GM12878 (cell line): Measurements from ENCODE around the gene LMX1A. TPM values are rescaled to one million over a fixed set of nuclear protein-coding genes. Genes with fewer than 3 reads are reported as not detected.

Experiments
- ATAC-seq: fragments of 200-7000 bp; cut with Tn5 transposase; 3 replicates; pipeline ENCODE4 v1.9.1; 2020; ENCODE audit warnings: mild to moderate bottlenecking, moderate library complexity
- BruUV-seq: library from RNA; stranded (reverse); fragments of 400-500 nt; replicated peaks from 2 replicates; lab custom pipeline; 2021; lab: Mats Ljungman, UMichigan
- CTCF ChIA-PET: fragments of 300-600 bp; sonication (Branson Sonifier 250); formaldehyde crosslinking; extraction: SDS; loops from one replicate; lab custom pipeline; 2021; ENCODE audit warnings: inconsistent platforms; lab: Yijun Ruan, JAX
- POLR2A ChIA-PET: fragments of 350-600 bp; formaldehyde crosslinking; extraction: SDS; loops from one replicate; lab custom pipeline; 2021; ENCODE audit warnings: inconsistent platforms; lab: Charles Lee
- RAD21 ChIA-PET: fragments of 300-600 bp; sonication (Branson Sonifier 250); formaldehyde crosslinking; loops from one replicate; lab custom pipeline; 2023; ENCODE audit warnings: antibody characterized with exemption; ENCODE audit not compliant: unreplicated experiment; lab: Charles Lee
- SMC1A ChIA-PET: fragments of 300-600 bp; sonication (Branson Sonifier 250); formaldehyde crosslinking; loops from one replicate; lab custom pipeline; 2023; ENCODE audit not compliant: unreplicated experiment, uncharacterized antibody; lab: Charles Lee
- DNase-seq: peaks from one replicate; pipeline ENCODE4 v3.0.0-alpha.2; 2011; ENCODE audit warnings: low read depth, low spot score
- FAIRE-seq: peaks from 3 replicates; lab custom pipeline; 2011; peaks lifted over from hg19 to GRCh38; lab: Jason Lieb, UNC
- H2AFZ ChIP-seq: 2 replicates; pipeline ENCODE4 v1.6.0; 2011; ENCODE audit warnings: low read depth, low read length, control low read depth; ENCODE audit not compliant: control insufficient read depth
- H3K27ac ChIP-seq: 2 replicates; pipeline ENCODE4 v1.5.1; 2011; ENCODE audit warnings: control low read depth; ENCODE audit not compliant: control insufficient read depth, insufficient read depth
- H3K27me3 ChIP-seq, 2 experiments: replicated peaks in 1 of 2; 2 replicates each; pipeline versions ENCODE4 v1.6.0 to v1.6.1; 2011; ENCODE audit warnings: low read length in 1 of 2; ENCODE audit not compliant: control insufficient read depth in 2 of 2, insufficient read depth in 2 of 2
- H3K36me3 ChIP-seq, 2 experiments: 2 replicates each; pipeline ENCODE4 v1.5.1; 2011; ENCODE audit warnings: low read length in 1 of 2; ENCODE audit not compliant: control insufficient read depth in 2 of 2, insufficient read depth in 2 of 2
- H3K4me1 ChIP-seq: 2 replicates; pipeline ENCODE4 v1.6.1; 2011; ENCODE audit warnings: mild to moderate bottlenecking, low read length, moderate library complexity, mixed read lengths; ENCODE audit not compliant: control insufficient read depth, insufficient read depth
- H3K4me2 ChIP-seq: 2 replicates; pipeline ENCODE4 v1.6.0; 2011; ENCODE audit warnings: control low read depth; ENCODE audit not compliant: control insufficient read depth, insufficient read depth
- H3K4me3 ChIP-seq: fragments of 200-600 bp; sonication (generic); 2 replicates; pipeline ENCODE4 v1.5.1; 2016
- H3K79me2 ChIP-seq: 2 replicates; pipeline ENCODE4 v1.6.0; 2011; ENCODE audit warnings: low read length; ENCODE audit not compliant: control insufficient read depth, insufficient read depth
- H3K9ac ChIP-seq: 2 replicates; pipeline ENCODE4 v1.8.0; 2011; ENCODE audit warnings: low read length, control low read depth, mixed read lengths; ENCODE audit not compliant: control insufficient read depth, insufficient read depth
- H3K9me3 ChIP-seq: replicated peaks from 3 replicates; pipeline ENCODE4 v1.5.1; 2011; ENCODE audit warnings: mild to moderate bottlenecking, low read length; ENCODE audit not compliant: control insufficient read depth, insufficient read depth
- H4K20me1 ChIP-seq: 2 replicates; pipeline ENCODE4 v1.6.0; 2011; ENCODE audit not compliant: control insufficient read depth, insufficient read depth
- DPF2 ChIP-seq: fragments of 450-650 bp; IDR thresholded peaks from 2 replicates; pipeline ENCODE4 v1.6.1; 2017; ENCODE audit warnings: mild to moderate bottlenecking
- EED ChIP-seq: sonication (generic); IDR thresholded peaks from 2 replicates; pipeline ENCODE4 v1.6.1; 2016; ENCODE audit warnings: antibody characterized with exemption, low read depth
- JUNB ChIP-seq: IDR thresholded peaks from 2 replicates; pipeline ENCODE4 v1.6.1; 2016; ENCODE audit warnings: antibody characterized with exemption, mild to moderate bottlenecking
- NBN ChIP-seq: fragments of 450-650 bp; IDR thresholded peaks from 2 replicates; pipeline ENCODE4 v1.6.1; 2016
- POLR2A ChIP-seq: IDR thresholded peaks from 2 replicates; pipeline ENCODE4 v1.6.1; 2011; ENCODE audit warnings: low read depth, mild to moderate bottlenecking, low read length
- RBBP5 ChIP-seq: fragments of 200-600 bp; sonication (generic); conservative IDR thresholded peaks from 2 replicates; pipeline ENCODE4 v1.6.1; 2016
- RUNX3 ChIP-seq: IDR thresholded peaks from 2 replicates; pipeline ENCODE4 v1.6.1; 2012; ENCODE audit warnings: low read length, inconsistent platforms
- SUPT20H ChIP-seq: IDR thresholded peaks from 2 replicates; pipeline ENCODE4 v1.6.1; 2011; ENCODE audit warnings: low read depth, mild to moderate bottlenecking, low read length, moderate library complexity, borderline replicate concordance; ENCODE audit not compliant: control insufficient read depth
- WGBS: methylation state at CpG from one replicate; pipeline ENCODE4 v1.1.6; 2016; ENCODE audit warnings: low lambda C conversion rate; ENCODE audit not compliant: insufficient replicate concordance, insufficient coverage; ENCODE audit errors: missing lambda C conversion rate; 5-methylcytosine and 5-hydroxymethylcytosine counted together
- in situ Hi-C: fragments of 300-500 bp; cut with MboI; formaldehyde crosslinking; loops from 9 replicates; pipeline ENCODE4 v1.14.3; 2018; ENCODE audit warnings: mixed read lengths
- intact Hi-C: fragments of 100-400 bp; cut with micrococcal nuclease; formaldehyde crosslinking; loops from one replicate; pipeline ENCODE4 v1.14.2; 2022; ENCODE audit not compliant: unreplicated experiment
- polyA plus RNA-seq, 11 experiments: library from polyadenylated mRNA; depleted of rRNA in 4 of 11; unstranded in 6 of 11; stranded (reverse) in 5 of 11; fragments of >200 nt; fragmentation: Nextera tagmentation in 4 of 11; fragmentation: Illumina TruSeq in 1 of 11; extraction: Ambion mirVana in 4 of 11; extraction: Trizol in 1 of 11; gene quantifications; 1 replicate in 1 of 11; 2 replicates in 10 of 11; pipeline versions ENCODE4 v1.2.1 to v1.2.3, GENCODE V29; 2011 to 2016; ENCODE audit warnings: inconsistent platforms in 2 of 11, missing spikeins in 2 of 11, low read depth in 1 of 11
- total RNA-seq, 4 experiments: library from RNA; depleted of rRNA in 3 of 4; stranded (reverse); fragments of >200 nt in 3 of 4; fragmentation: Illumina TruSeq in 1 of 4; extraction: Trizol in 1 of 4; gene quantifications; 2 replicates each; pipeline versions ENCODE4 v1.2.1 to v1.2.3, GENCODE V29; 2013 to 2021
- TF ChIP-seq, protein P1 (sequence below): IDR thresholded peaks from 2 replicates; pipeline ENCODE4 v1.6.1; 2011; ENCODE audit warnings: low read depth, low read length, improper control_type of control experiment, borderline replicate concordance
- TF ChIP-seq, protein P2 (sequence below): fragments of 450-650 bp; IDR thresholded peaks from 2 replicates; pipeline ENCODE4 v1.6.1; 2016; ENCODE audit warnings: mild to moderate bottlenecking
- TF ChIP-seq, protein P3 (sequence below): fragments of 450-650 bp; IDR thresholded peaks from 2 replicates; pipeline ENCODE4 v1.6.1; 2014; ENCODE audit warnings: mild to moderate bottlenecking
- TF ChIP-seq, protein P4 (sequence below): IDR thresholded peaks from 2 replicates; pipeline ENCODE4 v1.6.1; 2011; ENCODE audit warnings: mild to moderate bottlenecking, low read depth, low read length, moderate library complexity; ENCODE audit not compliant: insufficient replicate concordance

The LMX1A gene
- total and polyA plus RNA-seq, 10 of the 15 experiments (the other 5 are each of a cell fraction or from before 2014, with no cell fraction given) = not detected

DNA sequence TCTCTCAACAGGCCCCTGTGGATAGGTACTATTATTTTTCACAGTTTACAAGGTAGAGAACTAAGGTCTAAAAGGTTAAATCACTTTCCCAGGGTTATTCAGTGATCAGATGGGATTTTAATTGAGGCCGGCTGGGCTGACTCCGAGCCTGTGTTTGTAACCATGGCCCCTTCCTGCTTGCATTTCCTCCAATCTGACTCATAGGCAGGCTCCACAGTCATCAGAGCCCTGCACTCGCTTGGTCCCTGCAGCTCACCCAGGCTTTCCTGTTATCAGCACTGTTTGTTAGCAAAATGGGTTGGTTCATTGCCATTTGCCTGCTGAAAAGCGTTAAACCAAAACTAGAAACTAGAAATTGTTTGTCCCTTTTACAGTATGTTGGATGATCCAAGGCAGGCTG is 41.4 kb upstream of the LMX1A start:
- ChIA-PET CTCF (interaction anchor here (7.0 kb wide), 1 partner anchor 199 kb away, joined by 176 read pairs; no protein-coding TSS in a partner anchor), RAD21 (no interaction called here), POLR2A (no interaction called here), SMC1A (no interaction called here)
- no peak overlapping the region for H2AFZ ChIP-seq
- TF ChIP-seq, protein P1, sequence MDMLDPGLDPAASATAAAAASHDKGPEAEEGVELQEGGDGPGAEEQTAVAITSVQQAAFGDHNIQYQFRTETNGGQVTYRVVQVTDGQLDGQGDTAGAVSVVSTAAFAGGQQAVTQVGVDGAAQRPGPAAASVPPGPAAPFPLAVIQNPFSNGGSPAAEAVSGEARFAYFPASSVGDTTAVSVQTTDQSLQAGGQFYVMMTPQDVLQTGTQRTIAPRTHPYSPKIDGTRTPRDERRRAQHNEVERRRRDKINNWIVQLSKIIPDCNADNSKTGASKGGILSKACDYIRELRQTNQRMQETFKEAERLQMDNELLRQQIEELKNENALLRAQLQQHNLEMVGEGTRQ = no peak
- no peak for TF ChIP-seq JUNB
- no peak overlapping the region for H3K27ac ChIP-seq
- H4K20me1 ChIP-seq = no peaks in the 10 kb centered on the region
- FAIRE-seq = no peak
- no peak overlapping the region for H3K9ac ChIP-seq
- intact Hi-C loops = loop anchor here (10.0 kb wide), 3 partner anchors 257 to 427 kb away; partner anchors contain the start of gene UCK2
- no peak overlapping the region for H3K4me3 ChIP-seq
- peaks cover 9% of the 10 kb centered on the region; the same call in 1 of the 2 replicates for H3K4me1 ChIP-seq
- in situ Hi-C loops = no loop called here
- no peak for DNase-seq
- H3K79me2 ChIP-seq = no peaks in the 10 kb centered on the region
- WGBS = 3% methylated on average over 4 of the region's 4 CpGs
- BruUV-seq = no TSS peak
- no peak overlapping the region for H3K4me2 ChIP-seq
- no peaks in the 10 kb centered on the region for H3K36me3 ChIP-seq
- H3K9me3 ChIP-seq = no peaks in the 10 kb centered on the region
- peaks cover 0 to under 1% of the 10 kb centered on the region in 2 experiments; a peak in 3 of 4 replicates for H3K27me3 ChIP-seq
- no peak for ATAC-seq

DNA sequence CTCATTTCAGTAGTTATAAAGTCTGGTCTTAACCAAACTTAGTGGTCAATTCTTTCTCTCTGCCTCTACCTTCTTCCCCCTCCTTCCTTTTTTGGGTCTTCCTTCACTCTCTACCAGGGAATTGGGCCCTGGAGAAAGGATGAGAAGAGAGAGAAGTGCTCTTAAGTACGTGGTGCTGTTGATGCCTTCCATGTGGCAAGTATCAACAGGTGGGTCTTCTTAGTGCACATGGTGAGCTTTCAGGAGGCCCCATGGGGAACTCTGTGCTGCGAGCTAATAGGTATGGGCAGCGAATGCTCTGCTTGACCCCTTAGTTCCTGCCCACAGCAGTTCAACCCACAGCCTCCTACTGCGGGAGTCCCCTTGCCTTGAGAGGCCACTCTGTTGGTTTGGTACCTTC is 39.4 kb upstream of the LMX1A start:
- Histone ChIP-seq H3K9me3 (no peaks in the 10 kb centered on the region), H3K4me2 (no peak overlapping the region), H4K20me1 (no peaks in the 10 kb centered on the region), H3K4me1 (peaks cover 9% of the 10 kb centered on the region; the same call in 1 of the 2 replicates), H3K27me3 (no peaks in the 10 kb centered on the region; a peak in 2 of 4 replicates), H2AFZ (no peak overlapping the region), H3K9ac (no peak overlapping the region), H3K36me3 (no peaks in the 10 kb centered on the region), H3K4me3 (no peak overlapping the region), H3K79me2 (no peaks in the 10 kb centered on the region), H3K27ac (no peak overlapping the region)
- ChIA-PET CTCF (interaction anchor here (0.8 to 7.0 kb wide), 5 partner anchors 26 to 201 kb away, joined by 3 to 176 read pairs (median 7); no protein-coding TSS in a partner anchor), SMC1A (interaction anchor here (1.1 to 5.6 kb wide), 3 partner anchors 10 to 200 kb away, joined by 3 to 109 read pairs (median 4); no protein-coding TSS in a partner anchor), RAD21 (interaction anchor here (0.6 to 2.0 kb wide), 2 partner anchors 198 to 455 kb away, joined by 4 to 10 read pairs; no protein-coding TSS in a partner anchor), POLR2A (no interaction called here)
- no TSS peak for BruUV-seq
- in situ Hi-C loops = no loop called here
- DNase-seq = no peak
- FAIRE-seq = no peak
- WGBS = 26% methylated on average over 4 of the region's 4 CpGs
- ATAC-seq = no peak
- intact Hi-C loops = loop anchor here (10.0 kb wide), 3 partner anchors 259 to 429 kb away; partner anchors contain the start of gene UCK2
- no peak for TF ChIP-seq SUPT20H
- no peak for TF ChIP-seq NBN
- TF ChIP-seq, protein P2, sequence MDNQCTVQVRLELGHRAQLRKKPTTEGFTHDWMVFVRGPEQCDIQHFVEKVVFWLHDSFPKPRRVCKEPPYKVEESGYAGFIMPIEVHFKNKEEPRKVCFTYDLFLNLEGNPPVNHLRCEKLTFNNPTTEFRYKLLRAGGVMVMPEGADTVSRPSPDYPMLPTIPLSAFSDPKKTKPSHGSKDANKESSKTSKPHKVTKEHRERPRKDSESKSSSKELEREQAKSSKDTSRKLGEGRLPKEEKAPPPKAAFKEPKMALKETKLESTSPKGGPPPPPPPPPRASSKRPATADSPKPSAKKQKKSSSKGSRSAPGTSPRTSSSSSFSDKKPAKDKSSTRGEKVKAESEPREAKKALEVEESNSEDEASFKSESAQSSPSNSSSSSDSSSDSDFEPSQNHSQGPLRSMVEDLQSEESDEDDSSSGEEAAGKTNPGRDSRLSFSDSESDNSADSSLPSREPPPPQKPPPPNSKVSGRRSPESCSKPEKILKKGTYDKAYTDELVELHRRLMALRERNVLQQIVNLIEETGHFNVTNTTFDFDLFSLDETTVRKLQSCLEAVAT = no peak
- no peak for TF ChIP-seq EED
- TF ChIP-seq, protein P3, sequence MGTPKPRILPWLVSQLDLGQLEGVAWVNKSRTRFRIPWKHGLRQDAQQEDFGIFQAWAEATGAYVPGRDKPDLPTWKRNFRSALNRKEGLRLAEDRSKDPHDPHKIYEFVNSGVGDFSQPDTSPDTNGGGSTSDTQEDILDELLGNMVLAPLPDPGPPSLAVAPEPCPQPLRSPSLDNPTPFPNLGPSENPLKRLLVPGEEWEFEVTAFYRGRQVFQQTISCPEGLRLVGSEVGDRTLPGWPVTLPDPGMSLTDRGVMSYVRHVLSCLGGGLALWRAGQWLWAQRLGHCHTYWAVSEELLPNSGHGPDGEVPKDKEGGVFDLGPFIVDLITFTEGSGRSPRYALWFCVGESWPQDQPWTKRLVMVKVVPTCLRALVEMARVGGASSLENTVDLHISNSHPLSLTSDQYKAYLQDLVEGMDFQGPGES = no peak
- TF ChIP-seq DPF2 = no peak
- TF ChIP-seq, protein P4, sequence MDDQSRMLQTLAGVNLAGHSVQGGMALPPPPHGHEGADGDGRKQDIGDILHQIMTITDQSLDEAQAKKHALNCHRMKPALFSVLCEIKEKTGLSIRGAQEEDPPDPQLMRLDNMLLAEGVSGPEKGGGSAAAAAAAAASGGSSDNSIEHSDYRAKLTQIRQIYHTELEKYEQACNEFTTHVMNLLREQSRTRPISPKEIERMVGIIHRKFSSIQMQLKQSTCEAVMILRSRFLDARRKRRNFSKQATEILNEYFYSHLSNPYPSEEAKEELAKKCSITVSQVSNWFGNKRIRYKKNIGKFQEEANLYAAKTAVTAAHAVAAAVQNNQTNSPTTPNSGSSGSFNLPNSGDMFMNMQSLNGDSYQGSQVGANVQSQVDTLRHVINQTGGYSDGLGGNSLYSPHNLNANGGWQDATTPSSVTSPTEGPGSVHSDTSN = no peak
- TF ChIP-seq POLR2A = no peak
- no peak for TF ChIP-seq RUNX3
- no peak for TF ChIP-seq RBBP5
